GM12878 (cell line): ENCODE measurements around the gene MAGI1. TPM values are rescaled to one million over a fixed set of nuclear protein-coding genes. Genes with fewer than 3 reads are reported as not detected.

Experiments used
- ATAC-seq: fragments of 200-7000 bp; cut with Tn5 transposase; 3 replicates; pipeline ENCODE4 v1.9.1; 2020; ENCODE audit warnings: mild to moderate bottlenecking, moderate library complexity
- BruUV-seq: library from RNA; stranded (reverse); fragments of 400-500 nt; replicated peaks from 2 replicates; lab custom pipeline; 2021; lab: Mats Ljungman, UMichigan
- CTCF ChIA-PET: fragments of 300-600 bp; sonication (Branson Sonifier 250); formaldehyde crosslinking; extraction: SDS; loops from one replicate; lab custom pipeline; 2021; ENCODE audit warnings: inconsistent platforms; lab: Yijun Ruan, JAX
- POLR2A ChIA-PET: fragments of 350-600 bp; formaldehyde crosslinking; extraction: SDS; loops from one replicate; lab custom pipeline; 2021; ENCODE audit warnings: inconsistent platforms; lab: Charles Lee
- RAD21 ChIA-PET: fragments of 300-600 bp; sonication (Branson Sonifier 250); formaldehyde crosslinking; loops from one replicate; lab custom pipeline; 2023; ENCODE audit warnings: antibody characterized with exemption; ENCODE audit not compliant: unreplicated experiment; lab: Charles Lee
- SMC1A ChIA-PET: fragments of 300-600 bp; sonication (Branson Sonifier 250); formaldehyde crosslinking; loops from one replicate; lab custom pipeline; 2023; ENCODE audit not compliant: unreplicated experiment, uncharacterized antibody; lab: Charles Lee
- DNase-seq: peaks from one replicate; pipeline ENCODE4 v3.0.0-alpha.2; 2011; ENCODE audit warnings: low read depth, low spot score
- FAIRE-seq: peaks from 3 replicates; lab custom pipeline; 2011; peaks lifted over from hg19 to GRCh38; lab: Jason Lieb, UNC
- H2AFZ ChIP-seq: 2 replicates; pipeline ENCODE4 v1.6.0; 2011; ENCODE audit warnings: low read depth, low read length, control low read depth; ENCODE audit not compliant: control insufficient read depth
- H3K27ac ChIP-seq: 2 replicates; pipeline ENCODE4 v1.5.1; 2011; ENCODE audit warnings: control low read depth; ENCODE audit not compliant: control insufficient read depth, insufficient read depth
- H3K27me3 ChIP-seq, 2 experiments: replicated peaks in 1 of 2; 2 replicates each; pipeline versions ENCODE4 v1.6.0 to v1.6.1; 2011; ENCODE audit warnings: low read length in 1 of 2; ENCODE audit not compliant: control insufficient read depth in 2 of 2, insufficient read depth in 2 of 2
- H3K36me3 ChIP-seq, 2 experiments: 2 replicates each; pipeline ENCODE4 v1.5.1; 2011; ENCODE audit warnings: low read length in 1 of 2; ENCODE audit not compliant: control insufficient read depth in 2 of 2, insufficient read depth in 2 of 2
- H3K4me1 ChIP-seq: 2 replicates; pipeline ENCODE4 v1.6.1; 2011; ENCODE audit warnings: mild to moderate bottlenecking, low read length, moderate library complexity, mixed read lengths; ENCODE audit not compliant: control insufficient read depth, insufficient read depth
- H3K4me2 ChIP-seq: 2 replicates; pipeline ENCODE4 v1.6.0; 2011; ENCODE audit warnings: control low read depth; ENCODE audit not compliant: control insufficient read depth, insufficient read depth
- H3K4me3 ChIP-seq: fragments of 200-600 bp; sonication (generic); 2 replicates; pipeline ENCODE4 v1.5.1; 2016
- H3K79me2 ChIP-seq: 2 replicates; pipeline ENCODE4 v1.6.0; 2011; ENCODE audit warnings: low read length; ENCODE audit not compliant: control insufficient read depth, insufficient read depth
- H3K9ac ChIP-seq: 2 replicates; pipeline ENCODE4 v1.8.0; 2011; ENCODE audit warnings: low read length, control low read depth, mixed read lengths; ENCODE audit not compliant: control insufficient read depth, insufficient read depth
- H3K9me3 ChIP-seq: replicated peaks from 3 replicates; pipeline ENCODE4 v1.5.1; 2011; ENCODE audit warnings: mild to moderate bottlenecking, low read length; ENCODE audit not compliant: control insufficient read depth, insufficient read depth
- H4K20me1 ChIP-seq: 2 replicates; pipeline ENCODE4 v1.6.0; 2011; ENCODE audit not compliant: control insufficient read depth, insufficient read depth
- ATF7 ChIP-seq: fragments of 450-650 bp; IDR thresholded peaks from 2 replicates; pipeline ENCODE4 v1.6.1; 2016; ENCODE audit warnings: low read depth, mild to moderate bottlenecking
- BCL11A ChIP-seq: IDR thresholded peaks from 2 replicates; pipeline ENCODE4 v1.6.1; 2011; ENCODE audit warnings: low read depth, low read length
- BHLHE40 ChIP-seq, 2 experiments: fragments of 450-650 bp in 1 of 2; IDR thresholded peaks; 2 replicates each; pipeline ENCODE4 v1.6.1; 2011 to 2017; ENCODE audit warnings: low read depth in 2 of 2, borderline replicate concordance in 1 of 2, improper control_type of control experiment in 1 of 2, low read length in 1 of 2, mild to moderate bottlenecking in 1 of 2
- DPF2 ChIP-seq: fragments of 450-650 bp; IDR thresholded peaks from 2 replicates; pipeline ENCODE4 v1.6.1; 2017; ENCODE audit warnings: mild to moderate bottlenecking
- E4F1 ChIP-seq: fragments of 450-650 bp; IDR thresholded peaks from 2 replicates; pipeline ENCODE4 v1.6.1; 2018; ENCODE audit warnings: borderline replicate concordance, mild to moderate bottlenecking; ENCODE audit not compliant: partially characterized antibody
- EED ChIP-seq: sonication (generic); IDR thresholded peaks from 2 replicates; pipeline ENCODE4 v1.6.1; 2016; ENCODE audit warnings: antibody characterized with exemption, low read depth
- EGR1 ChIP-seq, 2 experiments: IDR thresholded peaks; 1 replicate in 1 of 2; 2 replicates in 1 of 2; pipeline ENCODE4 v1.6.1; 2011 to 2012; ENCODE audit warnings: low read depth in 2 of 2, low read length in 2 of 2, borderline replicate concordance in 1 of 2, mild to moderate bottlenecking in 1 of 2, moderate library complexity in 1 of 2
- ESRRA ChIP-seq: IDR thresholded peaks from 2 replicates; pipeline ENCODE4 v1.6.1; 2012; ENCODE audit warnings: mild to moderate bottlenecking, low read length, improper control_type of control experiment
- ETV6 ChIP-seq, 2 experiments: fragments of 450-650 bp in 1 of 2; IDR thresholded peaks in 1 of 2; conservative IDR thresholded peaks in 1 of 2; 2 replicates each; pipeline ENCODE4 v1.6.1; 2014; ENCODE audit warnings: antibody characterized with exemption in 1 of 2, borderline replicate concordance in 1 of 2, low read depth in 1 of 2, mild to moderate bottlenecking in 1 of 2, moderate library complexity in 1 of 2
- GATAD2B ChIP-seq: fragments of 450-650 bp; conservative IDR thresholded peaks from 2 replicates; pipeline ENCODE4 v1.6.1; 2017; ENCODE audit warnings: low read depth, mild to moderate bottlenecking, moderate library complexity
- IKZF1 ChIP-seq: fragments of 450-650 bp; conservative IDR thresholded peaks from 2 replicates; pipeline ENCODE4 v1.6.1; 2017; ENCODE audit warnings: antibody characterized with exemption, mild to moderate bottlenecking
- IKZF2 ChIP-seq, 2 experiments: fragments of 450-650 bp; IDR thresholded peaks; 2 replicates each; pipeline ENCODE4 v1.6.1; 2017; ENCODE audit warnings: mild to moderate bottlenecking in 2 of 2, moderate library complexity in 2 of 2
- IRF4 ChIP-seq: IDR thresholded peaks from 2 replicates; pipeline ENCODE4 v1.6.1; 2011; ENCODE audit warnings: low read depth, low read length
- JUNB ChIP-seq: IDR thresholded peaks from 2 replicates; pipeline ENCODE4 v1.6.1; 2016; ENCODE audit warnings: antibody characterized with exemption, mild to moderate bottlenecking
- MEF2A ChIP-seq: IDR thresholded peaks from 2 replicates; pipeline ENCODE4 v1.6.1; 2011; ENCODE audit warnings: low read depth, mild to moderate bottlenecking, low read length, moderate library complexity; ENCODE audit not compliant: insufficient read depth
- MXI1 ChIP-seq: fragments of 150-350 bp; IDR thresholded peaks from 2 replicates; pipeline ENCODE4 v1.6.1; 2011; ENCODE audit warnings: low read depth, mild to moderate bottlenecking, inconsistent platforms, low read length, improper control_type of control experiment
- MYB ChIP-seq: fragments of 150-350 bp; IDR thresholded peaks from 2 replicates; pipeline ENCODE4 v1.6.1; 2014; ENCODE audit warnings: mild to moderate bottlenecking, low read depth, low read length, borderline replicate concordance
- NR2C1 ChIP-seq: fragments of 450-650 bp; IDR thresholded peaks from 2 replicates; pipeline ENCODE4 v1.6.1; 2017; ENCODE audit warnings: antibody characterized with exemption, mild to moderate bottlenecking, moderate library complexity
- RB1 ChIP-seq: fragments of 450-650 bp; formaldehyde crosslinking; IDR thresholded peaks from 2 replicates; pipeline ENCODE4 v1.6.1; 2017; ENCODE audit warnings: mild to moderate bottlenecking, borderline replicate concordance
- RELA ChIP-seq: fragments of 450-650 bp; IDR thresholded peaks from 2 replicates; pipeline ENCODE4 v1.8.0; 2014; ENCODE audit warnings: borderline replicate concordance; ENCODE audit not compliant: partially characterized antibody
- RUNX3 ChIP-seq: IDR thresholded peaks from 2 replicates; pipeline ENCODE4 v1.6.1; 2012; ENCODE audit warnings: low read length, inconsistent platforms
- SUZ12 ChIP-seq: fragments of 200-600 bp; sonication (generic); IDR thresholded peaks from one replicate; pipeline ENCODE4 v1.6.1; 2018; ENCODE audit warnings: antibody characterized with exemption, mild to moderate bottlenecking; ENCODE audit not compliant: unreplicated experiment
- ZNF217 ChIP-seq: fragments of 450-650 bp; IDR thresholded peaks from 2 replicates; pipeline ENCODE4 v1.6.1; 2017; ENCODE audit warnings: antibody characterized with exemption, mild to moderate bottlenecking
- WGBS: methylation state at CpG from one replicate; pipeline ENCODE4 v1.1.6; 2016; ENCODE audit warnings: low lambda C conversion rate; ENCODE audit not compliant: insufficient replicate concordance, insufficient coverage; ENCODE audit errors: missing lambda C conversion rate; 5-methylcytosine and 5-hydroxymethylcytosine counted together
- in situ Hi-C: fragments of 300-500 bp; cut with MboI; formaldehyde crosslinking; loops from 9 replicates; pipeline ENCODE4 v1.14.3; 2018; ENCODE audit warnings: mixed read lengths
- intact Hi-C: fragments of 100-400 bp; cut with micrococcal nuclease; formaldehyde crosslinking; loops from one replicate; pipeline ENCODE4 v1.14.2; 2022; ENCODE audit not compliant: unreplicated experiment
- polyA plus RNA-seq, 11 experiments: library from polyadenylated mRNA; depleted of rRNA in 4 of 11; unstranded in 6 of 11; stranded (reverse) in 5 of 11; fragments of >200 nt; fragmentation: Nextera tagmentation in 4 of 11; fragmentation: Illumina TruSeq in 1 of 11; extraction: Ambion mirVana in 4 of 11; extraction: Trizol in 1 of 11; gene quantifications; 1 replicate in 1 of 11; 2 replicates in 10 of 11; pipeline versions ENCODE4 v1.2.1 to v1.2.3, GENCODE V29; 2011 to 2016; ENCODE audit warnings: inconsistent platforms in 2 of 11, missing spikeins in 2 of 11, low read depth in 1 of 11
- total RNA-seq, 4 experiments: library from RNA; depleted of rRNA in 3 of 4; stranded (reverse); fragments of >200 nt in 3 of 4; fragmentation: Illumina TruSeq in 1 of 4; extraction: Trizol in 1 of 4; gene quantifications; 2 replicates each; pipeline versions ENCODE4 v1.2.1 to v1.2.3, GENCODE V29; 2013 to 2021

The MAGI1 gene
- total and polyA plus RNA-seq, 10 of the 15 experiments (the other 5 are each of a cell fraction or from before 2014, with no cell fraction given) = 0.02 to 3.3 (median 0.29) TPM; not detected in 1

- Histone ChIP-seq H3K27me3 (no peaks in the 10 kb centered on the region), H4K20me1 (no peaks in the 10 kb centered on the region), H3K4me3 (no peak overlapping the region), H3K4me2 (no peak overlapping the region), H3K79me2 (no peaks in the 10 kb centered on the region), H3K9me3 (no peaks in the 10 kb centered on the region), H3K36me3 (no peaks in the 10 kb centered on the region), H3K4me1 (no peaks in the 10 kb centered on the region), H2AFZ (no peak overlapping the region), H3K27ac (no peak overlapping the region), H3K9ac (no peak overlapping the region)
- peak; percentile 40 for DNase-seq
- RAD21 ChIA-PET = no interaction called here
- POLR2A ChIA-PET = no interaction called here
- BruUV-seq = no TSS peak
- SMC1A ChIA-PET = no interaction called here
- peak; percentile 96 for ATAC-seq
- intact Hi-C loops = no loop called here
- CTCF ChIA-PET = no interaction called here
- WGBS = 0% methylated on average over 5 of the region's 5 CpGs
- in situ Hi-C loops = no loop called here
- no peak for FAIRE-seq
- TF ChIP-seq IKZF1 (0 out of 2 replicates have a peak, but pooled peaks have one; percentile 11), IRF4 (0 out of 2 replicates have a peak, but pooled peaks have one; percentile 27), E4F1 (no peak), MEF2A (0 out of 2 replicates have a peak, but pooled peaks have one; percentile 37), ZNF217 (no peak), SUZ12 (no peak), ETV6 (conservative IDR thresholded peaks at IDR 0.05 in 1 of 2, IDR thresholded peaks at IDR 0.05 in 1 of 2; ENCODE audit: borderline replicate concordance in 1 of 2, low read depth in 1 of 2) (peak in 1 of 2 experiments; percentile 52; a peak in 1 of 4 replicates), MXI1 (no peak), EED (0 out of 2 replicates have a peak, but pooled peaks have one; percentile 19), RUNX3 (peak; percentile 76), BCL11A (peak; percentile 24; the same call in 1 of the 2 replicates), RB1 (no peak), GATAD2B (no peak), NR2C1 (no peak), MYB (no peak), RELA (no peak), ESRRA (peak; percentile 90; the same call in 1 of the 2 replicates), JUNB (peak; percentile 90), IKZF2 (IDR thresholded peaks at IDR 0.05) (peak in 1 of 2 experiments; percentile 40; a peak in 2 of 4 replicates), EGR1 (IDR thresholded peaks at IDR 0.05; ENCODE audit: borderline replicate concordance in 1 of 2, low read depth in 2 of 2, low read length in 2 of 2) (peak in 1 of 2 experiments; percentile 90; a peak in 2 of 3 replicates), DPF2 (peak; percentile 25; the same call in 1 of the 2 replicates), ATF7 (peak; percentile 57; the same call in 1 of the 2 replicates), BHLHE40 (IDR thresholded peaks at IDR 0.05; ENCODE audit: borderline replicate concordance in 1 of 2, low read depth in 2 of 2, low read length in 1 of 2) (no peak)
These were observed 74.7 kb downstream of the MAGI1 start for GRCh38 chr3:65963787-65964677.
